ENCODE data around the gene NTM. TPM values are rescaled to one million over a fixed set of nuclear protein-coding genes. Genes with fewer than 3 reads are reported as not detected.

Gene NTM
- total RNA-seq, 1 experiment from 2014 or later: 0.73 TPM

DNA sequence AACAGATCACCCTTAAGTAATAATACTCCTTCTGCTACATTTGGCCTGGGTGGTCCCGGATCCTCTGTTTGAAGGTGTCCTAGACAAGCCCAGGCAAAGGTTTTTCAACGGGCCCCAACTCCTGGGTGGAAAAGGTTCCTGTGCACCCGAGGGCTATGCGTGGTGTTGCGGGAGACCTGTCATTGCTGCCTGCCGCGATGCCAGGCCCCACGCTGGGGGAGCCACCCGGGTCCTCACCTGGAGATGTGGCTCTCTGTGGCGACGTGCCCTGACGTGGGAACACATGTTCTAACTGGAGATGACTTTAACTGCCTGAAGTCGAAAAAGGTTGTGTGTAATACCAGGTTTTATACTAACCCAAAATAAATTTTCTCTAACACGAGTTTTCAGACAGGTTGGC is 467.1 kb downstream of the NTM start:
- H3K4me3 Mint-ChIP-seq (ENCODE audit: unreplicated experiment): no peak overlapping the region
- no peaks in the 10 kb centered on the region for H3K36me3 ChIP-seq (ENCODE audit: control insufficient read depth, insufficient read depth, low read length)

DNA sequence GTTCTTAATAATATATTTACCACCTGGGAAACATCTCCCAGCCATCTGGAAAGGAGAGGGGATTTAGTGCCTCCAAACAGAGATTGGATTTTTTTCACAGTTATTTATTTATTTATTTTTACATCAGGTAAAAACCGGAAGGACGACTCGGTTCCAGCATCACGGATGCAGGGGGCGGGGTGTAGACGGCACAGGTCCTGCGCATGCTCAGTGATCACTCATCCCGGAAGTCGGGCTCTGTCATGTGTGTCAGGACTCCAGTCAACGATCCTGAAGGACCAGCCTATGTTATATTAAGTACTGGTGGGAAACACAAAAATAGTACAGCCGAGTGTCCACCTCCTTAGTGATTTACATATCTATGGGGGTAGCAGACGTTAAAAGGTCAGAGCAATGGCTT is 467.6 kb downstream of the NTM start:
- H3K4me1 Mint-ChIP-seq (ENCODE audit: low read depth, unreplicated experiment): no peaks in the 10 kb centered on the region
- CTCF ChIA-PET: no interaction called here
- no TSS peak for BruUV-seq (replicated peaks)
- TF ChIP-seq, protein P1, sequence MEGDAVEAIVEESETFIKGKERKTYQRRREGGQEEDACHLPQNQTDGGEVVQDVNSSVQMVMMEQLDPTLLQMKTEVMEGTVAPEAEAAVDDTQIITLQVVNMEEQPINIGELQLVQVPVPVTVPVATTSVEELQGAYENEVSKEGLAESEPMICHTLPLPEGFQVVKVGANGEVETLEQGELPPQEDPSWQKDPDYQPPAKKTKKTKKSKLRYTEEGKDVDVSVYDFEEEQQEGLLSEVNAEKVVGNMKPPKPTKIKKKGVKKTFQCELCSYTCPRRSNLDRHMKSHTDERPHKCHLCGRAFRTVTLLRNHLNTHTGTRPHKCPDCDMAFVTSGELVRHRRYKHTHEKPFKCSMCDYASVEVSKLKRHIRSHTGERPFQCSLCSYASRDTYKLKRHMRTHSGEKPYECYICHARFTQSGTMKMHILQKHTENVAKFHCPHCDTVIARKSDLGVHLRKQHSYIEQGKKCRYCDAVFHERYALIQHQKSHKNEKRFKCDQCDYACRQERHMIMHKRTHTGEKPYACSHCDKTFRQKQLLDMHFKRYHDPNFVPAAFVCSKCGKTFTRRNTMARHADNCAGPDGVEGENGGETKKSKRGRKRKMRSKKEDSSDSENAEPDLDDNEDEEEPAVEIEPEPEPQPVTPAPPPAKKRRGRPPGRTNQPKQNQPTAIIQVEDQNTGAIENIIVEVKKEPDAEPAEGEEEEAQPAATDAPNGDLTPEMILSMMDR (IDR thresholded peaks at IDR 0.05; ENCODE audit: insufficient read depth in 1 of 2, low read depth in 1 of 2, low read length in 1 of 2, severe bottlenecking in 1 of 2, unreplicated experiment in 1 of 2): no peak
- Histone ChIP-seq H3K4me1 (no peaks in the 10 kb centered on the region), H3K36me3 (ENCODE audit: control insufficient read depth, insufficient read depth, low read length) (no peaks in the 10 kb centered on the region), H3K4me3 (ENCODE audit: low read depth, low read length) (no peak overlapping the region), H3K27me3 (replicated peaks; ENCODE audit: control insufficient read depth, insufficient read depth, low read length) (no peaks in the 10 kb centered on the region), H3K9me3 (no peaks in the 10 kb centered on the region)
- H3K9me3 Mint-ChIP-seq (ENCODE audit: unreplicated experiment): no peaks in the 10 kb centered on the region
- no peak overlapping the region for H3K27ac Mint-ChIP-seq (ENCODE audit: unreplicated experiment)
- intact Hi-C loops (cut with micrococcal nuclease; ENCODE audit: unreplicated experiment): no loop called here
- peaks cover 16% of the 10 kb centered on the region for H3K27me3 Mint-ChIP-seq (ENCODE audit: insufficient read depth, unreplicated experiment)
- no peak for DNase-seq
- no peak overlapping the region for H3K4me3 Mint-ChIP-seq (ENCODE audit: unreplicated experiment)
- no peaks in the 10 kb centered on the region for H3K36me3 Mint-ChIP-seq (ENCODE audit: insufficient read depth, unreplicated experiment)
- POLR2A ChIA-PET: no interaction called here

More for the DNA sequence above, 467.1 kb downstream of the NTM start:
- CTCF ChIA-PET: no interaction called here
- no peaks in the 10 kb centered on the region for H3K4me1 ChIP-seq
- Mint-ChIP-seq H3K4me1 (ENCODE audit: low read depth, unreplicated experiment) (no peaks in the 10 kb centered on the region), H3K9me3 (ENCODE audit: unreplicated experiment) (no peaks in the 10 kb centered on the region), H3K27me3 (ENCODE audit: insufficient read depth, unreplicated experiment) (peaks cover 16% of the 10 kb centered on the region), H3K36me3 (ENCODE audit: insufficient read depth, unreplicated experiment) (no peaks in the 10 kb centered on the region), H3K27ac (ENCODE audit: unreplicated experiment) (no peak overlapping the region)
- no peak for DNase-seq
- H3K27me3 ChIP-seq (replicated peaks; ENCODE audit: control insufficient read depth, insufficient read depth, low read length): no peaks in the 10 kb centered on the region
- no TSS peak for BruUV-seq (replicated peaks)
- no peaks in the 10 kb centered on the region for H3K9me3 ChIP-seq
- TF ChIP-seq, protein P1 (IDR thresholded peaks at IDR 0.05; ENCODE audit: insufficient read depth in 1 of 2, low read depth in 1 of 2, low read length in 1 of 2, severe bottlenecking in 1 of 2, unreplicated experiment in 1 of 2): no peak
- intact Hi-C loops (cut with micrococcal nuclease; ENCODE audit: unreplicated experiment): no loop called here
- POLR2A ChIA-PET: no interaction called here
- H3K4me3 ChIP-seq (ENCODE audit: low read depth, low read length): no peak overlapping the region

DNA sequence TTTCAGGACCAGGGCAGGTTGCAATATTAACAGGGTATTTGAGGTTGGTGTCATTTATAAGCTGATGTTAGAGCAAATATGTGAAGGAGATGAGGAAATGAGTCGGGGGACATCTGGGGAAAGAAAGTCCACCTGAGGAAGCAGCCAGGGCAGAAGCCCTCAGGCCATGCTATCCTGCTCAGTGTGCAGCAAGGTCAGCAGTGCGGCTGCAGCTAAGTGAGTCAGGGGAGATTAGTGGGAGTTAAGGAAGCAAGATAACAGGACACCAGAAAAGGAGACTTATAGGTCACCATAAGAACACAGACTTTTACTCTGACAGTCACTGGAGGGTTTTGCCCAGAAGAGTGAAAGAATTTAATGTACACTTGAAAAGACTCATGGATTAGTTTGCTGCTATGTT is 468.9 kb downstream of the NTM start:
- Histone ChIP-seq H3K27me3 (replicated peaks; ENCODE audit: control insufficient read depth, insufficient read depth, low read length) (no peaks in the 10 kb centered on the region), H3K4me1 (no peaks in the 10 kb centered on the region), H3K9me3 (no peaks in the 10 kb centered on the region), H3K36me3 (ENCODE audit: control insufficient read depth, insufficient read depth, low read length) (no peaks in the 10 kb centered on the region), H3K4me3 (ENCODE audit: low read depth, low read length) (no peak overlapping the region)
- H3K27ac Mint-ChIP-seq (ENCODE audit: unreplicated experiment): no peak overlapping the region
- intact Hi-C loops (cut with micrococcal nuclease; ENCODE audit: unreplicated experiment): no loop called here
- no peaks in the 10 kb centered on the region for H3K36me3 Mint-ChIP-seq (ENCODE audit: insufficient read depth, unreplicated experiment)
- TF ChIP-seq, protein P1 (IDR thresholded peaks at IDR 0.05; ENCODE audit: insufficient read depth in 1 of 2, low read depth in 1 of 2, low read length in 1 of 2, severe bottlenecking in 1 of 2, unreplicated experiment in 1 of 2): no peak
- ChIA-PET CTCF (no interaction called here), POLR2A (no interaction called here)
- no peak overlapping the region for H3K4me3 Mint-ChIP-seq (ENCODE audit: unreplicated experiment)
- H3K4me1 Mint-ChIP-seq (ENCODE audit: low read depth, unreplicated experiment): no peaks in the 10 kb centered on the region
- H3K9me3 Mint-ChIP-seq (ENCODE audit: unreplicated experiment): no peaks in the 10 kb centered on the region
- H3K27me3 Mint-ChIP-seq (ENCODE audit: insufficient read depth, unreplicated experiment): peaks cover 16% of the 10 kb centered on the region
- no peak for DNase-seq
- no TSS peak for BruUV-seq (replicated peaks)

Data from Caco-2 (cell line).